NCI-H146 treated with DMSO at 0.1 percent for 48 hours (cell line): ENCODE results near the gene FAT1.
"Not testable (repeated sequence)": the region's sequence is repeated elsewhere in the genome, so short reads cannot be mapped to it uniquely, and the experiment has no call there.

Source experiments
- DNase-seq: peaks from one replicate; lab custom pipeline; 2025; ENCODE audit not compliant: unreplicated experiment; lab: John Stamatoyannopoulos, UW

The FAT1 gene

GRCh38 chr4:186659935-186660334, 63.7 kb downstream of the FAT1 start:
- DNase-seq = no peak

- not testable (repeated sequence) for DNase-seq
These were observed 64.2 kb downstream of the FAT1 start for GRCh38 chr4:186659456-186659855.

- DNase-seq = no peak
These were observed 65.0 kb downstream of the FAT1 start for GRCh38 chr4:186658657-186659056.

- DNase-seq = no peak
These were observed 65.9 kb downstream of the FAT1 start for GRCh38 chr4:186657764-186658163.

DNA sequence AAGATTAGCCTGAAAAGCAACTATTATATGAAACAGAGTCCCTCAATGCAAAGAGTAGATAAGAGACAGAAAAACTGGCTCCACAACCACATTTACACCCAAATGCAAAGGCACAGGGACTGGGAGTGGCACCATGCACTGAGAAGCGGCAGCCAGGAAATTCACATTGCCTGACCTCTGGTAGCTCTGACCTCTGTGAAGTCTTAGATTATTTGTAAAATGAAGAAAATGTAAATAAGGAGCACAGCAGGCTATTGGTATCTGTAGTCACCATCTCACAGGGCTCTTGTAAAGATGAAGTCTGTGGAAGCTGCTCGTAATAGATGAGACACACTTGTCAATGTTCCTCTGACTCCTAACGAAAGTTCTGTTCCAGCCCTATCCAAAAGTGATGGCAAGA, 69.7 kb downstream of the FAT1 start:
- DNase-seq = no peak

DNA sequence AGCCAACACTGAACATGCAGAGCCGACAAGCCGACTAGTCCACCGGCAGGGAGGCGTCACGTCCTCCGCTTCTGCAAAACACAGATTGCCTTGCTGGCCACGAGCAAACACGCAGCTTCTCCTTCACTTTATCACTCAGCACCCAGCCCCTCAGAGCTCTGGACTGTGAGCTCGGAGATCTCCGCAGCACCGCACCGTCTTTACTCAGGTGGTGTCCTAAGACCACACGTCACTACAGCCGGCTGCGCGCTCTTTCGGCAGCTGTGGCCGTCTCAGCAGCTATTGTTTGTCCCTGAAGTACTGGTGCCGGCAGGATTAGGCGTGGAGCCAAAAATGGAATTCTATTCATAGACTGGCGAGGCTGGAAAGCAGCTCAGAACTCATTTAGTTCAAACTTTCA, 72.0 kb downstream of the FAT1 start:
- no peak for DNase-seq

- DNase-seq = no peak
These were observed 72.5 kb downstream of the FAT1 start for GRCh38 chr4:186651181-186651603.

GRCh38 chr4:186650401-186651180, 73.1 kb downstream of the FAT1 start:
- DNase-seq = no peak

DNA sequence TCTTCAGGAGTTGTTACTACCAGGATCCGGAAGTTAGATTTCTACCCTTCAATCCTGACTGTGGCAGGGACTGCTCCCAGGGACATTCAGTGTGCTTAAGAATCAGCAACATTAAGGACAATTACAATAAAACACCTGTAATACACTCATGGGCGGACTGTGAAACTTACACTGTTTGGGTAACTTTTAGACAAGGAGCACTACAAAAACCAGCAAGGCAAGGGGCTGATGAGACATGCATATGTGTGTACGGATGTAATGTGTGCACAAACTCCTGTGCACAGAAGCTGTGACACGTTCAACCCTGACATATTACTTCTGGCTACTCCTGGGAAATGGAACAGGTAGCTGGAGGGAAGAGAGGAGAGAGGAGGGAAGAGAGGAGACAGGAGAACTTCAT, 75.8 kb downstream of the FAT1 start:
- DNase-seq = no peak

DNA sequence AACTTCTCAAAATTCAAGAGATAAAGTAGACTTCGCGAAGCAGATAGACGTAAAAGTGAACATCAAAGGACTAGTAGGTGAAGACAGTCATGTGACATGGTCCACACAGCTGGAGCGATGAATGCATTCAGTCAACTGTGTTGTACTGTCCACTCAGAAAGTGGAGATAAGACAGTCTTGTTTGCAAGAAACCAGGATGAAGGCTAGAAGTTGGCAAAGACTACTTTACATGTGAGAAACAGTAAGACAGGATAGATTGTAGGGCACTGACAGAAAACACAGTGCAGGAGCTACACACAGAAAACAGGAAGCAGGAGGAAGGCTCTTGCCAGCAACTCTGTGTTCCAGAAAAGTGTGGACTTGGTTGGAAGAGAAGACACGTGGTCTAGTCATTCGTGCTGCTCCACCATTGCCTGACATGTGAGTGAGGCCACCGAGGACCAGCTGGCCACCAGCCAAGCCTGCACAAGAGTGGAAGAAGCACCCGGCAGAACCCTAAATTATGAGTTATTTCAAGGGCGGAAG, 78.9 kb downstream of the FAT1 start:
- no peak for DNase-seq

DNA sequence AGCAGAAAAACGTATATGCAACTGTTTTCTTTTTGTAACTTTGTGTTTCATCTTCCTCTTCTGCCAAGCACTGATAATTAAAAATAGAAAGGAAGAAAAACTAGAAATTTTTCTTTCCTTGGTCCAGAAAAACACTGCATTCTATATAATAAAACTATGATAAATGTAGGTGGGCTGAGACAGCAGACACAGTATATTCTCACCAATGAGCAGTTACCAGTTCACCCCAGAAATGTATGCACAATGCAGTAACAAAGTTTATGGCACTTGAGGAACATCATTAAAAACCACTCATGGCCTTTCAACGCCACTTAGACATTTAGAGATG, 79.4 kb downstream of the FAT1 start:
- no peak for DNase-seq

DNA sequence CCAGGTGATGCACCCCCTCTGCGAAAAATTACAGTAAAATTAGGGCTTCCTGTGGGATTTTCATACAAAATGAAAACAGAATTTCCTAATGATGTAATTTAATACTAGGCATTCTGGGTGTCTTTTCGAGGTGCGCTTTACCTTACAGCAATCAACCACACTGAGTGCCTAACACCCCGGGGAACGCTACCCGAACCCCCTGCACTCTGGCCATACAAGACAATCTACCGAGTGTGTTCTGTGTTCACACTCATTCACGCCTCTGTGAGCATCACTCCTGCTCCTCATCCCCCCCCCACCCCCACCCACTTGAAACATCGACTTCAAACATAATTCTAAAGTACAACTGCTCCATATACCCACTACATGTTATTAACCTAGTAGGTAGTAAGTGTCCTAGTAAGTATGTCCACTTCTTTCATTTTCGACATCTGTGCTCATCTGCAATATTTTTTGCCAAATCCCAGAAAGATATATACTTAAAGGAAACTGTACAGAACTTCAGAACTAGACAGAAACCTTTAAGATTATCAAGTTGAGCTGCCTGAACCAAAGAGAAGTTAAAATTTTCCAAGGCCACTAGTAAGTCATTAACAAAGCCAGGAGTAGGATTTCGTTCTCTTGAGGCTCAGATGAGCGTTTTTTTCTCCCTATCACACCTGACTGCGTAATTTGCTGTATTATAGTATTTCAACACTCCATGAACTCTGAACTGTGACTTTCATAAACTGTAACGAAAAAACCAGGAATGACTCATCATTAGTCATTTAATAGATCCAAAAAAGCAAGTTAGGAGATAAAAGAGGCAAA, 80.0 kb downstream of the FAT1 start:
- no peak for DNase-seq

GRCh38 chr4:186642998-186643397, 80.7 kb downstream of the FAT1 start:
- no peak for DNase-seq

DNA sequence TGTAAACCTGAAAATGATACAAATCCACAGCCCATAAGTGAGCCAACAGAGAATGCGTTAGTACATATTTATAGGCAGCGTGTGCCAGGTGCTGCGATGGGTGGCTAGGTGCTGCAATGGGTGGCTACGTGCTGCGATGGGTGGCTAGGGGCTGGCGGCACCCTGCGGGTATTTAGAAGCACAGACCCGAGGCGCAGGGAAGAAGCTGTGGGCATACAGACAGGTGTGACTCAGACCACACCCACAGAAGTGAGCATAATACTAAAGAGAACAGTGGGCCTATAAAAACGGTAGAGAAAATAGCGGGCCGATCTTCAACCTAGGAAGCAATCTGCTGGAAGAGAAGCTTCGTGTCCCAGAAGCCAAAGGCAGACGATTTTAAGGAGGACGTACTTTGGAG, 81.1 kb downstream of the FAT1 start:
- DNase-seq = no peak

GRCh38 chr4:186634591-186635128, 89.0 kb downstream of the FAT1 start:
- DNase-seq = no peak

GRCh38 chr4:186633844-186634243, 89.8 kb downstream of the FAT1 start:
- DNase-seq = no peak

DNA sequence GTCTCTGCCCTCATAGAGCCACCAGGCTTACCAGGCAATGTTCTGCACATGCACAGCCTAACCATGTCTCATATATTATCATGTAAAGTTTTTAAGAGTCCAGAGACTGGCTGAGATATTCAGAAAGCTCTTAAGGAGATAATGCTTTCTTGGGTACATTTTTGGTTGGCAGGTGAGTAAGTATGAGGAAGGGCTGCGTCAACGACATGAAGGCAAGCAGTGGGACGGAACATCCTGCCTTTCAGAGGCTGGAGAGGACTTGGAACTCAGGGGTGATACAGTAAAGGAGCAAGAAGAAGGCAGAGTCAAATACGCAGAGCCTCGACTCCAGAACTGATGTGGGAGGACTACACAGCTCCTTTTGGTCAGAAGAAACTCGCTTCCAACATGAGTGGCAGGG, 93.5 kb downstream of the FAT1 start:
- DNase-seq = no peak

GRCh38 chr4:186628058-186628711, 95.5 kb downstream of the FAT1 start:
- DNase-seq = no peak

DNA sequence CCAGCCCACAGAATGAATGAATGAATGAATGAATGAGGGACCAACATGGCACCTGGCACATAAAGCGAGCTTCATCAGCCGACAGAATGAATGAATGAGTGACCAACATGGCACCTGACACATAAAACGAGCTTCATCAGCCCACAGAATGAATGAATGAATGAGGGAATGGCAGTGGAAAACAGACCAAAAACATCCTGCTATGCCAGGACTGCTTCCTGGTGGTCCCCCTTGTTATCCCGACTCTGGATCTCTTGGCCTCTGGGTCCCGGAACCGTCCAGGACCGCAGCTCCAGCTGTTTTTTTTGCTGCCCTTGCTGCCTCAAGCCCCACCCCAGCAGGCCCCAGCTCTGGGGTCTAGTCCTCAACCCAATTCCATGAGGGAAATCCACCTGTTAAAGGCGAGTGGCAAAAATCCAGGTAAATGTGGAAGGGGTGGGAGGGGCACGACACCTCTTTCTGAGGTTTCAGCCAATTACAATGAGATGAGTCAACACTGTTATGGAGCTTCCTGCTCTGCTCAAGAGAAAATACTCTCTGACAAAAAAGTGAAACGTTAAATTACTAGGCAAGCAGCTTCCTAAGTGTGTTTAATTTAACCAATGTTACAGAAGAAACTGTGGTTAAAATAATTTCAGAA, 96.3 kb downstream of the FAT1 start:
- no peak for DNase-seq

- DNase-seq = no peak
These were observed 98.7 kb downstream of the FAT1 start for GRCh38 chr4:186624951-186625350.

DNA sequence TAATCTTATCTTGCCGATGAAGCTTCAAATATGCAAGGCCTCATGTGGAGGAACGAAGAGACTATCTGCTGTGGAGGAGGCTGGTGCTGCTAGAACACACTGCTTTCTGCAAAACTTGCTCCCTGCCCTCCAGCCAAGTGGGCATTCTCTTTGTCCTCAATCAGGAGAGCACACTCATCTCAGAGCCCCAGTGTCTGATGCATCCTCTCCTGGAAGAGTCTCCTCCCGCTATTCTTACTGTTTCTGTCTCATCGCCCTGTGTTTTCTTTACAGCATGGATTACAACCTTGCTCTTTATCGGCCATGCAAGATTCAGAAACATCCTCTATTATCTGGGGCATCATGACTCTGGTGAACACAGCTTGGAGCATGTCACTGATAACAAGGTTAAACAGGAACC, 100.1 kb downstream of the FAT1 start:
- no peak for DNase-seq
